Effector memory CD4-positive, alpha-beta T cell (primary cell): Measurements from ENCODE around the gene ENO3.

Experiments used
- DNase-seq, 3 donors: peaks; one replicate each; pipeline ENCODE4 v3.0.0-alpha.2; 2020
- H3K27ac ChIP-seq: 2 replicates; pipeline ENCODE4 v1.7.0; 2013; ENCODE audit warnings: mild to moderate bottlenecking, low read length, moderate library complexity; ENCODE audit not compliant: insufficient read depth, poor library complexity, severe bottlenecking
- H3K27me3 ChIP-seq: replicated peaks from 2 replicates; pipeline ENCODE4 v1.7.0; 2013; ENCODE audit warnings: mild to moderate bottlenecking, low read length; ENCODE audit not compliant: insufficient read depth, control insufficient read depth, poor library complexity, severe bottlenecking
- H3K36me3 ChIP-seq: 2 replicates; pipeline ENCODE4 v1.7.0; 2013; ENCODE audit warnings: mild to moderate bottlenecking, low read length, moderate library complexity; ENCODE audit not compliant: control insufficient read depth, insufficient read depth
- H3K4me1 ChIP-seq: 2 replicates; pipeline ENCODE4 v1.7.0; 2013; ENCODE audit warnings: low read length, mild to moderate bottlenecking; ENCODE audit not compliant: control insufficient read depth, insufficient read depth, poor library complexity, severe bottlenecking
- H3K4me3 ChIP-seq: 2 replicates; pipeline ENCODE4 v1.7.0; 2013; ENCODE audit warnings: low read length, low read depth, mild to moderate bottlenecking; ENCODE audit not compliant: insufficient read depth, poor library complexity, severe bottlenecking
- H3K9me3 ChIP-seq: 2 replicates; pipeline ENCODE4 v1.7.0; 2013; ENCODE audit warnings: mild to moderate bottlenecking, low read length, moderate library complexity; ENCODE audit not compliant: control insufficient read depth

The ENO3 gene

DNA sequence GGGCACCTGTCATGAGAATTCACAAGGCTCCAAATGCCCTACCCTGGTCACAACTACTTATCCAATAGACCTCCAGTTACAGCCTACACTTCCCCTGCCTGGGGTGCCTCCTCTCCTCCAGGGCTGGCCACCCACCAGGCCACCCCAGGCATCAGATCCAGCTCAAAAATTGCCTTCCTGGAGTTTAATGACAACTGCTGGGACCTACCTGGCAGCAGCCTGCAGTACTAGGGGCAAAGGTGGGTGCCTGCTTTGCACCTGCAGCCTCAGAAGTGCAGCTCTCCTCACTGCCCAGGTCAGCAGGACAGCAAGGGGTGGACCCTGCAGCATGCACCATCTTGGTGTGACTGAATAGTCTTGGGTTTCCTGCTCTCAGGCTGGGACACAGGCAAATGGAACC lies 15.3 kb upstream of the ENO3 start:
- Histone ChIP-seq H3K27ac (no peak overlapping the region), H3K36me3 (peaks cover 22% of the 10 kb centered on the region), H3K9me3 (no peaks in the 10 kb centered on the region), H3K27me3 (no peaks in the 10 kb centered on the region), H3K4me3 (no peak overlapping the region), H3K4me1 (peaks cover 22% of the 10 kb centered on the region)
- DNase-seq = no peak

- Histone ChIP-seq H3K9me3 (no peaks in the 10 kb centered on the region), H3K27ac (no peak overlapping the region), H3K4me3 (no peak overlapping the region), H3K4me1 (peaks cover 22% of the 10 kb centered on the region), H3K36me3 (peaks cover 22% of the 10 kb centered on the region), H3K27me3 (no peaks in the 10 kb centered on the region)
- DNase-seq = no peak
Observed at GRCh38 chr17:4936436-4936835, 14.5 kb upstream of the ENO3 start.

DNA sequence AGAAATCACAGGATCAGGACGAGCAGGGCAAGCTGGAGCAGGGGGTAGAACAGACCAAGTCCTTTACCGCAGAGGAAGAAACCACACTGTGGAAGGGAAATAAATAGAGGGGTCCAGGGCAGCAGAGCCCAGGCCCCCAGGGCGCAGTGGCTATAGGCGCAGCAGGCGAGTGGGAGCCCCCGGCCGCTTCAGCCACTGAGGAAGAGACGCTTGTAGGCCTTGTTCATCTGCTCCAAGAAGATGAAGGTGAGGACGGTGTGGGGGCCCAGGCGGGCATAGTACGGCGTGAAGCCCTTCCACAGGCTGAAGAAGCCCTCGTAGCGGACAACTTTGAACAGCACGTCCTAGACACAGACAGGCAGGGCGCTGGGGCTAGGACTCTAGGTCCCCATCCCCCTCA lies 13.4 kb upstream of the ENO3 start:
- Histone ChIP-seq H3K27me3 (no peaks in the 10 kb centered on the region), H3K36me3 (peaks cover 26% of the 10 kb centered on the region), H3K4me1 (peaks cover 29% of the 10 kb centered on the region), H3K9me3 (no peaks in the 10 kb centered on the region), H3K4me3 (no peak overlapping the region), H3K27ac (no peak overlapping the region)
- no peak for DNase-seq

DNA sequence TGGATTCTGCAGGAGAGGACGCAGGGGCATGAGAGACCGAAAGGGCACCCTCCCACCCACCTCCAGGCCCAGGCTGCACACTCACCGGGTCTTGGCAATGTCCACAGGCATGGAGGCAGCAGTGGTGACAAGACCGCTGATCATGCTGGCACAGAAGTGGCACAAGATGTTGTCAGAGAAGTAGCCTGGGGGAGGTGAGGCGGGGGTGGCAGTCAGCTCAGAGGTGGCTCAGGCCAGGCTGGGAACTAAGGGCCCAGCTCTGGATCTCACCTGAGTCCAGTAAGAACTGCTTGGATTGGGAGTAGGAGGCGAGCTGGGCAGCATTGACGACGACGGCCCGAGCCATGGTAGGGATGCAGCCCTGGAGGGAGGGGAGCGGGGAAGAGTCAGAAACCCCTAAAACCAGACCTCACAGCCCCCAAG lies 12.8 kb upstream of the ENO3 start:
- Histone ChIP-seq H3K4me3 (no peak overlapping the region), H3K4me1 (peaks cover 34% of the 10 kb centered on the region)

DNA sequence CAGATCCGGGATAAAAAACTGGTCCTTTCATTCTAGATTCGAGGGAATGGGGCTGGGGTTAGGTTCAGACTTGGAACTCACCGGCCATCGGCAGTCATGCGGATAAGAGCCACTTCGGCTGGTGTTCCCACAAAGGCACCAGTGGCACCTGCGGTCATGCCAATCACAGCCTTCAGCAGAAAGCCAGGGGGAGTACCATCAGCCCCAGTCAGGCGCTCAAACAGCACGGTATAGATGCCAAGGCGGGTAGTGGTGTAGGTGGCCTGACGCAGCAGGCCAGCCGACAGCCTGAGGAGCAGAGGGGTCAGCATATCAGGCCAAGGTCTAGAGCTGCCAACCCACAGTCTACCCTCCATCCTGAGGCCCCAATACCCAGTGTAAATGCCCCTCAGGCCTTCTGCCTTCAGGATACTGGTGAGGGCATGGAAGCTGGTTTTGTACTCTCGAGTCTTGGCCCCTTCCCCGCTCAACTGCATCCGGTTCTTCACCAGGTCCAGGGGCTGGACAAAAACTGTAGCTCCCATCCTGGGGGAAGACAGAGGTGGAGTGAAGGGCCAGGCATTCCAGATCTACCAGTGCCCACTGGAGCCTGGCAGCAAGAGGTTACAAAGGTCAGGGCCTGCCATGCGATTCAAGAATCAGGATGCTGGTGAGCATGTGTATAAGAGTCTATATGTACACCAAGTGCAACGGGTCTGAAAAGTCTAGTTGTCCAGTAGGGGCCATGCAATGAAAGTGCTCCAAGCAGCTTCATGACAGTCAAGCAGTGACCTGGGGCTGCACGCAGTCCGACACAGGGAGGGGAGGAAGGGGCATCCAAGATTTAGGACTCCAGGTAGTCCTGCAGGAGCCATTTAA lies 12.0 kb upstream of the ENO3 start:
- no peaks in the 10 kb centered on the region for H3K9me3 ChIP-seq
- DNase-seq = no peak
- H3K27me3 ChIP-seq = no peaks in the 10 kb centered on the region
- peak overlapping the region; percentile 74 for H3K27ac ChIP-seq
- H3K4me1 ChIP-seq = peaks cover 39% of the 10 kb centered on the region
- H3K36me3 ChIP-seq = peaks cover 34% of the 10 kb centered on the region
- peak overlapping the region; percentile 73 for H3K4me3 ChIP-seq

More for the DNA sequence above, 12.8 kb upstream of the ENO3 start:
- Histone ChIP-seq H3K36me3 (peaks cover 30% of the 10 kb centered on the region), H3K27ac (no peak overlapping the region), H3K27me3 (no peaks in the 10 kb centered on the region), H3K9me3 (no peaks in the 10 kb centered on the region)
- DNase-seq = no peak

- Histone ChIP-seq H3K27ac (peak overlapping the region; percentile 74), H3K9me3 (no peaks in the 10 kb centered on the region), H3K4me3 (peak overlapping the region; percentile 73), H3K4me1 (peaks cover 39% of the 10 kb centered on the region), H3K27me3 (no peaks in the 10 kb centered on the region), H3K36me3 (peaks cover 37% of the 10 kb centered on the region)
- no peak for DNase-seq
Observed at GRCh38 chr17:4939546-4939795, 11.4 kb upstream of the ENO3 start.

GRCh38 chr17:4939796-4940554 lies 10.9 kb upstream of the ENO3 start, which contains the start of the genes RNF167 and SLC25A11:
Gene RNF167 (plus strand): TSS chr17:4940268. CDS start chr17:4940910, 642 bp downstream.
Gene SLC25A11 (minus strand): TSS chr17:4940046. CDS start chr17:4939910, 136 bp downstream.
- H3K4me1 ChIP-seq = peaks cover 42% of the 10 kb centered on the region
- H3K27ac ChIP-seq = peak within 1 kb of the TSS; percentile 93
- peak within 1 kb of the TSS; percentile 94 for H3K4me3 ChIP-seq
- H3K27me3 ChIP-seq = no peaks in the 10 kb centered on the region
- H3K36me3 ChIP-seq = peaks cover 42% of the 10 kb centered on the region
- H3K9me3 ChIP-seq = no peaks in the 10 kb centered on the region
- DNase-seq = peak; percentile 92 to 96 (median 94)

DNA sequence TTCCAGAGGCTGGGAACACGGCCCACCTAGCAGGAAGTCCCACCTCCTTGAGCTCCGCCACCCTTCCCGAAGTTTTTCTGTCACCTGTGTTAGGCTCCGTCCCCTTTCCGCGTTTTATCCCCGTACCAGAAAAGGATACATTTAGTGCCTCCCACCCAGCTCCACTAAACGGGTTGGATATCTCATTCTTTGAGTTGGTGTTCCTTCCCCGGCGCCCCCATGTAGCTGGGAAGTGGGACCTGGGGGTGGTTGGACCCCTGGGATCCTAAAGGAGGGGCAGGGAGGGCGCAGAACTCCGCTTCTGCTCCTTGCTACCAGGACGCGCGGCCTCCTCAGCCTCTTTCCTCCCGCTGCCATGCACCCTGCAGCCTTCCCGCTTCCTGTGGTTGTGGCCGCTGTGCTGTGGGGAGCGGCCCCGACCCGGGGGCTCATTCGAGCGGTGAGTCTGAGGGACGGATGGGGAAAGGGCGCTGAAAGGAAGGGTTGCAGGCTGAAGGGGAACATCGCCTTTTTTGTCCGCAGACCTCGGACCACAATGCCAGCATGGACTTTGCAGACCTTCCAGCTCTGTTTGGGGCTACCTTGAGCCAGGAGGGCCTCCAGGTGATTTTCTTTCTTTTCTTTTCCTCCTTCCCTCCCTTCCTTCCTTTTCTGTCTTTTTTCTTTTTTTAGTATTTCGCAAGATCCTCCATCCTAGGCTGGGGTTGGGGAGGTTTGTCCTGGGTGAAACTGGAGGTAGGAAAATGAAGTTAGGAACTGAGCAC lies 10.2 kb upstream of the ENO3 start:
- Histone ChIP-seq H3K27ac (peak overlapping the region; percentile 93), H3K9me3 (no peaks in the 10 kb centered on the region), H3K36me3 (peaks cover 46% of the 10 kb centered on the region), H3K4me1 (peaks cover 50% of the 10 kb centered on the region), H3K4me3 (peak overlapping the region; percentile 94), H3K27me3 (no peaks in the 10 kb centered on the region)
- DNase-seq = peak; percentile 28 to 37 (median 29)

DNA sequence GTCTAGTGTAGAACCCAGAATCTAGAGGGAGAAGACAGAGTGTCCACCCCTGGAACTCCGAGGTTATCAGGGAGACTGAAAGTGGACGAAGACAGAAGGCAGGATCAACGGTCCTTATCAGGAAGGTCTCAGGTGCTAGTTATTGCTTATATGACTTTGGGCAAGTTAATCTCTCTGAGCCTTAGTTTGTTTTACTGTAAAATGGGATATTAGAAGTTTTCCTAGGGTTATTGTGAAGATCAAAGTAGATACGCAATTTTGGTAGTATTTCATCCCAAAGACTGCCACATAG lies 9.7 kb upstream of the ENO3 start:
- H3K27ac ChIP-seq = peak overlapping the region; percentile 93
- DNase-seq = no peak
- H3K4me3 ChIP-seq = peak overlapping the region; percentile 94
- peaks cover 55% of the 10 kb centered on the region for H3K4me1 ChIP-seq
- peaks cover 47% of the 10 kb centered on the region for H3K36me3 ChIP-seq
- no peaks in the 10 kb centered on the region for H3K27me3 ChIP-seq
- H3K9me3 ChIP-seq = no peaks in the 10 kb centered on the region
